AG04450 (cell line): Measurements from ENCODE around the gene ACO2. TPM values are rescaled to one million over a fixed set of nuclear protein-coding genes. Genes with fewer than 3 reads are reported as not detected.

Source experiments
- CTCF ChIA-PET: fragments of 300-600, 350-600 bp; formaldehyde crosslinking; extraction: SDS; loops from one replicate; lab custom pipeline; 2022; ENCODE audit warnings: antibody characterized with exemption, inconsistent platforms; lab: Charles Lee
- POLR2A ChIA-PET: fragments of 350-600 bp; formaldehyde crosslinking; extraction: SDS; loops from one replicate; lab custom pipeline; 2021; ENCODE audit warnings: antibody characterized with exemption, inconsistent platforms; lab: Yijun Ruan, JAX
- DNase-seq: peaks from one replicate; pipeline ENCODE4 v3.0.0-alpha.2; 2011; ENCODE audit warnings: low read depth, low spot score
- H3K27ac ChIP-seq: one replicate; pipeline ENCODE4 v1.5.1; 2012; ENCODE audit warnings: low read depth, low read length, control low read depth
- H3K27me3 ChIP-seq: one replicate; pipeline ENCODE4 v1.6.0; 2012; ENCODE audit warnings: low read length; ENCODE audit not compliant: control insufficient read depth, insufficient read depth
- H3K4me3 ChIP-seq: 2 replicates; pipeline ENCODE4 v1.5.1; 2011; ENCODE audit warnings: mild to moderate bottlenecking, low read depth, low read length, control low read depth
- H3K9me3 ChIP-seq: 2 replicates; pipeline ENCODE4 v1.5.1; 2012; ENCODE audit warnings: low read length; ENCODE audit not compliant: control insufficient read depth, insufficient read depth
- CTCF ChIP-seq: IDR thresholded peaks from 2 replicates; pipeline ENCODE4 v1.5.1; 2011; ENCODE audit warnings: low read depth, low read length, control low read depth, inconsistent platforms
- polyA plus RNA-seq: library from polyadenylated mRNA; depleted of rRNA; stranded (reverse); fragments of >200 nt; gene quantifications from 2 replicates; pipeline ENCODE4 v1.2.3, GENCODE V29; 2011

The ACO2 gene
- polyA plus RNA-seq, 1 experiment = 32.2 TPM

- TF ChIP-seq CTCF = no peak
- Histone ChIP-seq H3K27me3 (no peaks in the 10 kb centered on the region), H3K4me3 (no peak overlapping the region), H3K9me3 (no peaks in the 10 kb centered on the region; the same call in 1 of the 2 replicates), H3K27ac (no peak overlapping the region)
- no peak for DNase-seq
- ChIA-PET CTCF (interaction anchor here (0.6 kb wide), 1 partner anchor 185 kb away, joined by 4 read pairs; the partner anchor contains the start of gene RANGAP1), POLR2A (no interaction called here)
Observed at GRCh38 chr22:41470886-41471285, 2.0 kb downstream of the ACO2 start.

DNA sequence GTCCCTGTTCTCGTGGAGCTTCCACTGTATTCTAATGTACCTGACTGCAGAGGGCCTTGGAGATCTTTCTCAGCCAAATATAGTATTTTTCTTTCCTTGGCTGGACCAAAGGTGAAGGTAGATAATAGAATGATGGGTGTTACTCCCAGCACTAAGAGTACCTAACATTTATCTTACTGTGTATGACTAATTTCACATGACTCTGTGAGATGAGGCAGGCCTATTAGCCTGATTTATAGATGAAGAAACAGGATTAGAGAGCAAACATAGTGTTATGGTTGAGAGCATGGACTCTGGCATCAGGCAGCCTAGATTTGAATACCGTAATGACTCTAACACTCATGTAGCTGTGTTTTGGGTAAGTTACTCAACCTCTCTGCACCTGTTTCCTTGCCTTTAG lies 2.7 kb downstream of the ACO2 start:
- ChIA-PET POLR2A (interaction anchor here (0.9 kb wide), 1 partner anchor 10 kb away, joined by 3 read pairs; no protein-coding TSS in a partner anchor), CTCF (no interaction called here)
- Histone ChIP-seq H3K9me3 (no peaks in the 10 kb centered on the region; the same call in 1 of the 2 replicates), H3K27ac (no peak overlapping the region), H3K27me3 (no peaks in the 10 kb centered on the region), H3K4me3 (no peak overlapping the region)
- no peak for TF ChIP-seq CTCF
- DNase-seq = no peak

GRCh38 chr22:41474872-41475451 lies 6.0 kb downstream of the ACO2 start:
- DNase-seq = no peak
- CTCF ChIA-PET = interaction anchor here (0.9 to 1.5 kb wide), 2 partner anchors 42 to 43 kb away, joined by 3 read pairs; no protein-coding TSS in a partner anchor
- H3K27ac ChIP-seq = no peak overlapping the region
- TF ChIP-seq CTCF = no peak
- POLR2A ChIA-PET = interaction anchor here (0.6 kb wide), 1 partner anchor 55 kb away, joined by 8 read pairs; no protein-coding TSS in a partner anchor
- no peak overlapping the region for H3K4me3 ChIP-seq
- H3K9me3 ChIP-seq = no peaks in the 10 kb centered on the region
- no peaks in the 10 kb centered on the region for H3K27me3 ChIP-seq

- Histone ChIP-seq H3K27ac (no peak overlapping the region), H3K4me3 (no peak overlapping the region), H3K9me3 (no peaks in the 10 kb centered on the region), H3K27me3 (no peaks in the 10 kb centered on the region)
- TF ChIP-seq CTCF = no peak
- DNase-seq = no peak
- POLR2A ChIA-PET = interaction anchor here (1.0 to 4.1 kb wide), 2 partner anchors 10 to 32 kb away, joined by 3 to 23 read pairs; partner anchors contain the start of genes ACO2, PHF5A and TOB2
- CTCF ChIA-PET = interaction anchor here (0.7 to 4.6 kb wide), 2 partner anchors 30 to 39 kb away, joined by 4 to 40 read pairs; no protein-coding TSS in a partner anchor
Observed at GRCh38 chr22:41478473-41478872, 9.6 kb downstream of the ACO2 start.
